Measurements from ENCODE around the gene PRKAG2.

The PRKAG2 gene

DNA sequence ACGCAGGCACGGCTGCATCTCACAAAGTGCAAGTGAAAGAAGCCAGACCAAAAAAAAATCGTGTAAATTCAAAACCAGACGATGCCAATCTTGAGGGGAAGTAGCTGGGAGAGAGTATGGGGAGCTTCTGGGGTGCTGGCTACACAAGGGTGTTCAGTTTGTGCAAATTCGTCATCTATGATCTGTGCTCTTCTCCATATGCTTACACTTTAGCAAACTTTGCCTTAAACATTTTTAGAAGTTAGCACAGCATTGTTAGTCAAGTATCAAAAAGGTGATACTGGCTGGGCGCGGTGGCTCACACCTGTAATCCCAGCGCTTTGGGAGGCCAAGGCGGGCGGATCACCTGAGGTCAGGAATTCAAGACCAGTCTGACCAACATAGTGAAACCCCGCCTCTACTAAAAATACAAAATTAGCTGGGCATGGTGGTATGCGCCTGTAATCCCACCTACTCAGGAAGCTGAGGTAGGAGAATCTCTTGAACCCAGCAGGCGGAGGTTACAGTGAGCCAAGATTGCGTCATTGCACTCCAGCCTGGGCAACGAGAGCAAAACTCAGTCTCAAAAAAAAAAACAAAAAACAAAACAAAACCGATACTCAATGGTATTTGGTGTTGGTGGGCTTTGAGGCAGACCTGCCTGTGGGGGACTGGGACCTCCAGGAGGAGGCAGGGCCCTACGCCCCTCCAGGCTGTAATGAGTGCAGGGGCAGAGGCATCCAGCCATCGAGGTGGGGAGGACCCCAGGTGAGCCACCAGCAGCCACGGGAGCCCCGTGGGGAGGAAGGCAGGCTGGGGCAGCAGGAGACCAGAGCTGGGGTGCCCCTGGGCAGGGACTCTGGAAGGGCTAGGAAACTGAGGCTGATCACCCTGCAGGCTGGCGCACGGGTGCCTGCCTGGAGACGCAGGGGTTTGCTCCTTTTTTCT, 150.0 kb downstream of the PRKAG2 start:
- DNase-seq (ENCODE audit: low read depth), result no peak

DNA sequence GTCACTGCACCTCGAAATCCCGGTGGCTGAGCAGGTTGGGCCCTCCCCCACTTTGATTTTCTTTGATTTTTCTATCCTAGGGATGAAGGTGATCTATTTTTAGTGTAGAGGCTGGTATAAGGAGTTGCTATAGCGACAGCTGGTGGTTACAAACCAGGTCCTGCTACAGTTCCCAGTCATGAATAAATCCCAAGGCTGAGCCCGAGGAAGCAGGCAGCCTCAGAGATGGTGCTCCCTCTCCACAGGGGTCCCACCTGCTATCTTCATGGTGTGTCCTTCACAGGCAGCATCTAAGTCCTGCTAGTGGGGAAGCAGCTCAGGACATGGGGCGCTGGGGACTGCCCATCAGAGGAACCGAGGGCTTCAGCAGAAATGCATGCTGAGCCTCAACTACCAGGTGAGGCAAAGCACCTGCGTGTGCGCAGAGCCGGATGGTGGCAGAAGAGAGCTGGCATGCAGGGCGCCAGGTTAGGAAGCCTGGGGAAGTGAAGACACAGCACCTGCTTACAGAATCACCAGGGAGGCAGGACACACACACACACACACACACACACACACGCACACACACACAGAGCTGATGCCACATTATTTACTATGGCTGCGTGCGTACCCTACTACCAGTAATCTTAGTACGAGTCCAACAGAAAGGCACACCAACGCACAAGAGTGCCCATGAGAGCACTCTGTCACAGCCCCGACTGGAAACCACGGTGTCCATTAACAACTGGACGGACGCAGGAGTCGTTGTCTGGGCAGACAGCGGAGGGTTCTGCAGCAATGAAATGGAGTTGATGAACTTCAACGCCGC, 150.9 kb downstream of the PRKAG2 start:
- no peak for DNase-seq (ENCODE audit: low read depth)

DNA sequence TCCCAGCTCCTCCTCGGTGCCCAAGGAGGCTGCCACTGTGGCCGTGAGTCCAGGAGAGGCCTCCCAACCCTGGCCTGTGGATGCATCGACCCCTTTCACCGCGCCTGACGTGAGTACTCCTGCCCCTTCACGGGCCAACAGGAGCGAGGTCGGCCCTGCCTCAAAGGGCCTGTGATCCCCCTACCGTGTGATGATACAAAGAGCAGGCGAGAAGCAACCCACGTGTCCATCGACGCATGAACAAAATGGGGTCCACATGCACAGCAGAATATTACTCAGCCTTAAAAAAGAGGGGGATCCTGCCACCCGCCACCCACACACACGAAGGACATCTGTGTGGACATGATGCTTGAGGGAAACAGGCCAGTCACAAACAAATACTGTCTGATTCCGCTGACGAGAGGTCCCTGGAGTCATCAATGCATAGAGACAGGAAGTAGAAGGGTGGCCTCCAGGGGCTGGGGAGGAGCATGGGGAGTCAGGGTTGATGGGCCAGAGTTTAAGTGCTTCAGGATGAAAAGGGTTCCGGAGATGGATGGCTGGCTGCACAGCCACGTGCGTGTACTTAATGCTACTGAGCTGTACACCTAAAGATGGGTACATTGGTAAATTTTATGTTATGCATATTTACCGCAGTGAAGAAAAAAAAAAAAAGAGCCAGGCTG, 151.9 kb downstream of the PRKAG2 start:
- DNase-seq (ENCODE audit: low read depth), result no peak

GRCh38 chr7:151724250-151724915, 152.5 kb downstream of the PRKAG2 start:
- no peak for DNase-seq (ENCODE audit: low read depth)

GRCh38 chr7:151723321-151723720, 153.6 kb downstream of the PRKAG2 start:
- no peak for DNase-seq (ENCODE audit: low read depth)

DNA sequence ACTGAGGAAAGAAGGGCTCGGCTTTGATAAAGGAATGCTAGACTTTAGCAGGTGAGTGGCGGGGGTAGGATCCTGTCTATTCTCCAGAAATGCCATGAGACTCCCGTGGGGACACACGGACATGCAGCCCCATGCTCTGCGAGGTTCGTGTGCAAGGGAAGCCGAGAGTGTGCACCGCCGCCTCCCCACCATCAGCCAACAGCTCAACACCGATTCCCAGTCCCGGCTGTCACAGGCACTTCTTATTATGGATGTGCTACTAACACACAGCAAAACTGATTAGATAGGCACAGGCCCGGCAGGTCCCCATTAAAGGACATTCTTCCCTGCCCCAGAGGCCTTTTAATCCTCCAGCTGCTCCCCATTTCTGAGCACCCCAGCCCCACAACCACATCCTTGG, 154.4 kb downstream of the PRKAG2 start:
- no peak for DNase-seq (ENCODE audit: low read depth)

DNA sequence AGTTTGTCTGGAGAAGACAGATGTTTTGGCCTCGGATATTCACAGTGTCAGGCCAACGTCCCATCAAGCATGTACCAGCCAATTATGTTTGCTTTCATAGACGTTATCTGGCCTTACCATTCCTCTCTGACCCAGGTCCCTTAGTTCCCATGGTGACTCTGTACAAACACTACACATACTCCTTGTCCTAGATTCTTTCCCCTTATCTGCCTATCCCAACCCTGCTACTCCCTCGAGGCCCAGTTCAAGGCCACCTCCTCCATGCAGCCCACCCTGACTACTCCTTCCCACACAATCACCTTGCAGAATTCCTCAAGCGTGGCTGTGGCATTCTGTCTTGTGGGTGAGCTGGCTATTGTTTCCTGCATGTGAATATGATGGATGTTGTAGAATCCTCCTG, 155.2 kb downstream of the PRKAG2 start:
- DNase-seq (ENCODE audit: low read depth), result no peak

- no peak for DNase-seq (ENCODE audit: low read depth)
These were observed 155.7 kb downstream of the PRKAG2 start for GRCh38 chr7:151721236-151721635.

DNA sequence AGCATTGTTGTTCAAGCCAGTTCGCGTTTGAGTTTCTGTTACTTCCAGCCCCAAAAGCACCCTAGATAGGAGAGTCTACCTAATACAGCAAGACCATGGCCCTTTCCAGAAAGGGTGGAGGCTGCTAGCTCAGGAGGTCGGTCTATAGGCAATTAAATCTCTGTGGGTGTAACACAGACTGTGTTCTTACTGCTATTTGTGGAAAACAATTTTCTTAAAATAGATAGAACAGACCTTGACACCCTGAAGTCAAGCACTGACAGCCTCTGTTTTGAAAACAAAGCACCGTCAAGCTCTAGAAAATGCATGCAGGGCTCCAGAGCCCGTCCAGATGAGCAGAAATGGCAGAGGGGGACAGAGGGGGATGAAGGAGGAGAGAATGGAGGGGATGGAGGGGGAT, 156.6 kb downstream of the PRKAG2 start:
- no peak for DNase-seq (ENCODE audit: low read depth)

DNA sequence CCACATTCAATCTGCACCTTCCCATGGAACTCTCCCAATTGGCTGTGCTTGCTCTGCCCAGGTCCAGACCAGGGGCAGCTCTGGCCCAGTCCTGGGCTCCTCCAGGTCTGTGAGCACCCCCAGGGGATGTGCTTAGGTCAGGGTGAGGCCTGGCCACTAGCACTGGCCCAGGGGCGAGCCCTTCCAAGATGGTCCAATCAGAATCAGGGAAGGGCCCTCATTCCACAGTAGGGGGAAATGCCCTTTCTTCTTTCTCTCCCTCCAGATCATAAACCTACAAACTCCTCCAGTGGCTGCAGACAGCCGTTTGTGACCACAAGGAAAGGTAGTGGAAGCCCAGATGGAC, 157.0 kb downstream of the PRKAG2 start:
- DNase-seq (ENCODE audit: low read depth), result no peak

DNA sequence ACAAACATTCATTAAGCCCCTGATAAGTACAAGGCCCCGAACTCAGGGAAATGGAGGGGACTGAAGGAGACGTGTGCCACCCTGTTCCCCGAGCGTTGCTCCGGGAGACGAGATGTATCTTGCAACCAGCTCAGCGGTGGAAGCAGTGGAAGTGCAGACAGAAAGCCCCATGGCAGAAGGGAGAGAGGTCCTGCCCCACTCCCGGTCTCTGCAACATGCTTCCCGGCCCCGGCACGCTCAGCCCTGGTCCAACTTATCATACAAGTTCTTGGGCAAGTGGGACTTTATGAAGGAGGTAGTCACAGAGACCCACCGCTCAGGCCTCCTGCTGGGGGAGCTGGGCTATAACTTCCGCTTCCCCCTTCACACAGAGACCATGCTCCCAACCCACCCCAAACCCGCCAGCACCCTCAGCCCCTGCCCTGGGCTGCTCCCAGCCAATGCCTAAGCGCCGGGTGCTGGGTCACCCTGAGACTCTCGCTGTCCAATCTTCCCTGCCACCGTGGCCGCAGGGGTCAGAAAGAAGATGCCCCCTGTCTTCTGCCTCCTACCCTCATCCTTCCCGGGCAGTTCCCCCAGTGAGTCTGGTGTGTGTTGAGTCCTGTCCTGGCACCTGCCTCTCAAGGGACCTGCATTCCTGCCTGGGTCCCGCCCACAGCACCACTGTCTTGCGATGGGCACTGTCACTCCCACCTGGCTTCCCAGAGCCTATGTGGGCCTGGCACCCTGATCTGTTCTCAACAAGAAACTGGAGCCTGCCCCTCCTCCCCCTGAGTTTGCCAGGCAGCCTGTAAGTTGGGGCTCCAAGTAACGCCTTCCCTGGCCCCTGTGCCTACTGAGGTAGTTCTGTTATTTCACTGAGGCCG, 157.7 kb downstream of the PRKAG2 start:
- DNase-seq (ENCODE audit: low read depth), result no peak

- DNase-seq (ENCODE audit: low read depth), result no peak
These were observed 159.0 kb downstream of the PRKAG2 start for GRCh38 chr7:151717918-151718317.

DNA sequence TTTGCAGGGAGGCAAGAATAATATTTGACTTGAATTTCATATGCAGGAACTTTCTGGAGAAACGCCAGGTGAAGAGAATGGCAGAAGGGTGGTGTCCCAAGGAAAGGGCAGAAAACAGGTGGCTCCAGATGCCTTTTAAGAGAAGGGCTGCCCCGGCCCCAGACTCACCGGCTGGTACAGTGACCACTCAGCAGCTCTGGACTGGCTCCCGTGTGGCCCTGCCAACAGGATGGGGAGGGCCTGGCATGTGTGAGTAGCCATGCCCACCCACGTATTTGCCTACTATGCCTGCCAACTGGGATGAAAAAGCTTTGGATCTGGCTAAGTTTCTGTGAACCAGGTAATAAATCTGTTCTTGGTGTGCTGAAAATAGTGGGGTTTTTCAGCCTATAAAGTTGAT, 159.5 kb downstream of the PRKAG2 start:
- DNase-seq (ENCODE audit: low read depth), result no peak

DNA sequence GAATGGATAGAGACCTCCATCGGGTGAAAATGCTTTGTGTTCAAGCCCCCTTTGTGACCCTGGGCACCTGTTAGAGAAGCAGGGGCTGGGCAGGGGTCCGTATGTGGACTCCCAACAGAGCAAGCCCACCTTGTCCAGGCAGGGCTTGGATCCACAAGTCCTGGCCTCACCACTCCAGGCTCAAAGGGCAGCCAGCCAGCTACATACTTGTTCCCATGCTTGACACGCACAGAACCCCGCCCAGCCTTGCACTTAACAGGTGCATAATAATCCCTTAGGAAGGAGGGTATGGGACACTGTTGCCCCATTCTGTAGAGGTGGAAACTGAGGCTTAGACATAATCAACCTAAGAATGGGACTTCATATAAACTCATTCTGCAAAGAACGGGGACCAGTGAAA, 160.6 kb downstream of the PRKAG2 start:
- no peak for DNase-seq (ENCODE audit: low read depth)

DNA sequence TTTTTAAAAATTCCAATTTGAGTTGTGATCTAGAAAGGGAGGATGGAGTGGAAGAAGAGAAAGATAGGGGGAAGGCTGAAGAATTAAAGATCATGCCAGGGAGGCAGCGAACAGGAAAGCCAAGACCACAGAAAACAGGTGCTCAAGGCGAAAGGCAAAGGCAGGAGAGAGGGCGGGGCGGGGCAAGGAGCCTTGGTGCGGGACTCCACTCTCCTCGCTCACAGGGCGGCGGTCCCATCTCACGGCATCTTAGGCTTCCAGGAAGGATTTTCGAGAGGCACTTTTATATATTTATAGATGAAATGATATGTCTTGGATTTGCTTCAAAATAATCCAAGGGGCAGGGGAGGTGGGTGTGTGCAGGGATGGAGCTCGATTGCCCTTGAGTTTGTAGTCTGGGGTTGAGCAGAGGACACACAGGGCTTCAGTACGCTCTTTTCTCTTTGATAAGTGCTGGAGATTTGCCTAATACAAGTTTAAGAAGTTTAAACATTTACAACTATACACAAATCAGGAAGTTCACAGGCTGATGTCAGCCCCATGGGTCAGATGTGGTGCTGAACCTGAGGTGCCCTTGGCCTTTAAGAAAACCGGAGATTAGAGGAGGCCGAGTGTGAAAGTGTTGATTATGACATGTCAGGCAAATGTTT, 161.1 kb downstream of the PRKAG2 start:
- no peak for DNase-seq (ENCODE audit: low read depth)

DNA sequence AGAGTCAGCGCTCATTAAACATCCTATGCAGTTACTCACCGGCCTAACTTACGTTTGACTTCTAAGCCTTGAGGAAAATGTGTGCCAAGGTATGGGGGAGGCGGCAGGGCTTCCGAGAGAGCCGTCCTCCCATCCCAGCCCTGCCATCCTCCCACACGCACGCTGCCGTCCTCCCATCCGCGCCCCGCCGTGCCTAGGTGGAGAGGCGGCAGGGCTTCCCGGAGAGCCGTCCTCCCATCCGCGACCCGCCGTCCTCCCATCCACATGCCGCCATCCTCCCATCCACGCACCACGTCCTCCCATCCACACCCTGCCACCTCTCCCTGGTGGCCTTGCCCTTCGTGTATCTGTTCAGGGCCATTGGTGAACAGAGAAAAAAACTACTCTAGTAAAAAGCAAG, 162.7 kb downstream of the PRKAG2 start:
- DNase-seq (ENCODE audit: low read depth), result no peak

- DNase-seq (ENCODE audit: low read depth), result no peak
These were observed 164.1 kb downstream of the PRKAG2 start for GRCh38 chr7:151712810-151713125.

DNA sequence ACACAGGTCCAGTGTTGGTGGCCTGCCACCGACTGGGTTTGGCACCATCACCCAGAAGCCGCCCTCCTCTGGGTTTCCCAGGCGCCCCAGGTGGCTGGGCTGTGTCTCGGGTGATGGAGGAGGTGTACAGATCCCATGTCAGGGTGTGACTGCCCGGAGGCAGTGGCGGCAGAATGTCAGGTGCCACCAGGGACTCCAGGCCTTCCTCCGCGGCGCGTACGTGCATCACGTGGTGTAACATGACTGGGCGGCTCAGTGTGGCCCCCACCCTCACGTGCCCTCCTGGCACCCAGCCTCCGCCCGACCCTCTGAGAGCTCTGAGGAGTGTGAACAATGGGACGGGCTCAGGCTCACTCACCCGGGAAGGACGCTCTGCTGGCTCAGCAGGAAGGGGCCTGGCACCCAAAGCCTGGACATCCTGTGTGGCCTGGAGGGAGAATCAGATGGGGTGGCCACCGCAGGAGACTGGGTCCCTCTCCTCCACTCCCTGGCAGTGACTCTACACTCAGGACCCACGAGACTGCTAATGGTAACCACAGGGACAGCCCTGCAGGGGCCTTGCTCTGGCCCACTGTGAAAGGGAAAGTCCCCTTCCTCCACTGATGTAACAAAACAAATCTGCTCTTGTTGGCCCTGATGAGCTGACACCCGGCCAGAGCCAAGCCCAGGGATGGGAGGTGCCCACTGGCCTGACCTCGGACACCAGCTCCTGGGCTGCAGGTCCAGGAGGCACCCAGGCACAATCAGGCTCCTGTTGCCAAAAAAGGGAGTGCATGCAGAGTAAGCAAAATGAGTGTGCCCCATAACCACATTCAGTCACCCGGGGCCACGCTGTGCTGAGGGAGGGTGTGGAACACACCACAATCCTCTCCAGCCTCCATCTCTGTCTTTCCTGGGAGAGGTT, 164.8 kb downstream of the PRKAG2 start:
- DNase-seq (ENCODE audit: low read depth), result no peak

DNA sequence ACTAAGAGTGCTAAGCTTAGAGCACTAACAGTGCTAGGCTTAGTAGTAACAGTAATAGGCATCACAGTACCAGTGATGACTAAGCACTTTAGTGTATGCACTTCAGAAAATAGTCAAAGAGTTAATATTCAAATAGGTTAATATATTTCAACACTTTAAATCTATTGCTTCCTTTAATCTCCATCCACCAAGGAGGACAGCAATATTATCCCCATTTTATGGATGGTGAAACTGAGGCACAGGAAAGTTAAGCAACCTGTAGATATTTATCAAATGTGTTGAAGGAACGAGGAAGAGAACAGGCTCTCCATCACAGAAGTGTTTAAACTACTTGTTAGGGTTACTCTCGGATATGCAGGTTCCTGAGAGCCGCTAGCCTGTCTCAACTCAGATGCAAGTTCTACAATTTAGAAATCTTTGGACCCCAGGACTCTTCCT, 165.5 kb downstream of the PRKAG2 start:
- no peak for DNase-seq (ENCODE audit: low read depth)

All from T-helper 22 cell (primary cell).